ENCODE results near the gene KIF1A.

Gene KIF1A

DNA sequence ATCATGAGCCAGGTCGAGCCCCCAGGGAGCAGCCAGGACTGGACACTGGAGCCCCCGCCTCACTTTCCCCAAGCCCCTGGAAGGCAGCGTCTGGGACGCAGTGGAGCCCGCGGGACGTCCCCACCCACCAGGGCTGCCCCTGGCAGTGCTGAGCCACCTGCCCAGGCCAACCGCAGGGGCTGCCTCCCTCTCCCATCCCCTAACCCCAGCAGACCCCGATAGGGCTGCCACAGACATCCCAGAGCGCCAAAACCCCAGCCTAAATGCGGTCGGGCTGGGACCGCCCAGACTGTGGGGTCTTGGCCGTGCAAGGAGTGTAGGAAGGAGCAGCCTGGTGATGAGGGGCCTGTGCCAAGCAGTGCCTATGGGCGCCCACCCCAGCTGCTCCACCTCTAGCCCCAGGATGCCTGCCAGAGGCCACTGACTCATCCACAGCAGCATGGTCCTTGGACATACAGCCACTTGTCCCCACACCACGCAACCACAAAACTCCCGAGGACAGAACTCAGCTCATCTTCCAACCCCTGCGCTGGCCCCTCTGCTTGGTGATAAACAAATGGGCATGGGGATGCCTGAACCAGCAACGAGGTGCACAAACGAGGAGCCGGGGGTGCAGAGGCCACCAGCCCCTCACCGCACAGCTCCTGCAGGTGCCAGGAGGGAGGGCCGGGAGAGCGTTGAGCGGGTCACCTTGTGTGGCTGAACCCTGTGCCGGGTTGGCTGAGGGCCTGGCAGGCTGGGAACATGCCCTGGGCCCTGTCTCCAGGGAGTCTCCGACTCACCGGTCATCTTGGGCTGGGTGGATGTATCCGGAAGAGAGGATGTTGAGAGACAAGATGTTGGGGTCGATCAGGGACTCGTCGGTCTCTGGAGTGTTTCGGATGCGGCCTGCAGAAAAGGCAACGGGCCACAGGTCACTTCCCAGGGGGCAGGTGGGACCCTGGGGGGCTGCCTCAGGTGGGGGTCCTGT lies 83.5 kb downstream of the KIF1A start:
- no peak for DNase-seq (ENCODE audit: low read depth, low spot score)

DNA sequence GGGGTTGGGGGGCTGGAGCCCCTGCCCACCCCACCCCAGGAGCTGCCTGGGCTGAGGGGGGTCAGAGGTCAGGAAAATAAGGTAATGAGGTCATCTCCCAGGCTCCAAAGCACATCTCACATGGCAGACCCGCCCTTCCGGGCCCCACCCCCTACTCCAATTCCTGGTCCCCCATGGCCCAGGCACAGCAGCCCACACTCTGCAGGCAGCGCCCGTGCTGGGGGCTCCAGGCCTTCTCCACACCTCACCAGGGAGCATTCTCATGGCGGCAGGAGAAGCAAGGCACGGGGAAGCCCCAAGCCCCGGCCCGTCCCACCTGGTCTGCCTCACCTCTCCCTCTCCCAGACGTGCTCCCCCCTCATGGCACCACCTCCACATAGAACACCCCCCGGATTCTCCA lies 84.5 kb downstream of the KIF1A start:
- DNase-seq (ENCODE audit: low read depth, low spot score): no peak

DNA sequence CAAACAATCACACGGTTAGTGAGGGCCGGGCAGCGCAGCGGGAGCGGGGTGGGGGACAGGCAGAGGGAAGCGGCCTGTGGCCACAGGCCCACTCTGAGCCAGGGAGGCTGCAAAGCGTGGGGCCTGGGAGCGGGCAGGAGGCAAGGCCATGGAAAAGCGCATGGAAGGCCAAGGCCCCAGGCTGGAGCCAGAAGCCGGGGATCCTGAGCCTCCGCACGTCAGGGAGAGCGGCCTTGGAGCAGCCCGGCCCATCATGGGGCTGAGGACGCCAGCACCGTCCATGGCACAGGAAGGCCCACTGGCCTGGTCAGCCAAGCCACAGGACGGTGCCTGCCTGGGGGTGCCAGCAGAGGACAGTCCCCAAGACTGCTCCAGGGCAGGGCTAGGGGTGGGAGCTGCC lies 85.3 kb downstream of the KIF1A start:
- no peak for DNase-seq (ENCODE audit: low read depth, low spot score)

DNA sequence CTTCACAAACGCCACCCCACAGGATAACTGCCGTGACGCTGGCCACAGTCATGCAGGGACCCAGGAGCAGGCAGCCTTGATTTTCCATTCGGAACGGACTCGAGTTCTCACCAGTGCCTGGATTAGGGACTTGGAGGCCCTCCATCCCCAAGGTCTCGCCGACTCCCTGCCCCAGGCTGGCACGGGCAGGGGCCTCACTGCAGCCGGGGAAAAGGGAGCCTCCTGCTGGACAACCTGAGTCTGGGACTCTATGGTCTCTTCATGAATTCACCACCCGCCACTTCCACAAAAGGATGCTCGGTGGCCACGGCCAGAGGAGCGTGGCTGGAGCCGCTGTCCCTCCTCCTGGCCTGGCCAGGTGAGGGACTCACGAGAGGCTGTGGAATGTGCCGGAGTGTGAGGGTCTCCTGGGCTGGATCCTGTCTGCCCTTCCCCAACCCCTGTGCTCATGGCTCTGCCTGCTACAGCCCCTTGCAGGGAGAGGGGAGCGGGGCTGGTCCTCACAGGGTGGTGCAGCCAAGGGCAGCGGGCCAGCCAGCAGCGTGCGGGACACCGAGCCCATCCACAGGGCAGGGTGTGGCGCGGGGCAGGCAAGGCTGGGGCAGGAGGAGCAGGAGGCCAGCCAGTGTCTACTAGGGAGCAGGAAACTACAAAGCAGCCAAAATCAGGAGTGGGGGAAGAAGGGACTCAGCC lies 86.1 kb downstream of the KIF1A start:
- peak; percentile 42 for DNase-seq (ENCODE audit: low read depth, low spot score)

DNA sequence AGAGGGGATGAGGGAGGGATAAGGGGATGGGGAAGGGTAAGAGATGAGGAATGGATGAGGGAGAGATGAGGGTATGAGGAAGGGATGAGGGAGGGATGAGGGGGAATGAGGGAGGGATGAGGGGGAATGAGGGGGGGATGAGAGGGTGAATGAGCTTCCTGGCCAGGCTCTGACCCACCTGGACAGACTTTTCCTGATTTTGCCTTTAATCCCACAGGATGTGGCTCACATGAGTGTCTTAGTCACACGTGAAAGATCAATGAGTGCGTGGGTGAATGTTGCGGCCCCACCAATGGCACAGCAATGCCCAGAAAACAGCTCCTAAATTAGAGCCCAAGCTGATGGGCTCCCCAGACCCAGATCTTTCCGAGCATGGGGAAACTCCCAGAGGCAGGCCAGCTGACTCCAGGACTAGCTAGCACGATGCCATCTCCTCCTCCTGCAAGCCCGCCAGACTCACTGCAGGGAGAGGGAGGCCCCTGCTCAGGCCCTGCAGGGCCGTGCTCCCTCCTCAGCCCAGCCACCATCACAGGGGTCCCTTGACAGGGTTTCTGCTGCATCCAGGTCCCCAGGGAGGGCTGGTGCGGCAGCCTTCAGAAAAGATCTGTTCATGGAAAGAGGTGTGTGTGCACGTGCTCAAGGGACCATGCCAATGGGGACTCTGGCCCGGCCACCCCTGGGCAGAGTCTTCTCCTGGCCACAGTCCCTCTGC lies 87.0 kb downstream of the KIF1A start:
- no peak for DNase-seq (ENCODE audit: low read depth, low spot score)

DNA sequence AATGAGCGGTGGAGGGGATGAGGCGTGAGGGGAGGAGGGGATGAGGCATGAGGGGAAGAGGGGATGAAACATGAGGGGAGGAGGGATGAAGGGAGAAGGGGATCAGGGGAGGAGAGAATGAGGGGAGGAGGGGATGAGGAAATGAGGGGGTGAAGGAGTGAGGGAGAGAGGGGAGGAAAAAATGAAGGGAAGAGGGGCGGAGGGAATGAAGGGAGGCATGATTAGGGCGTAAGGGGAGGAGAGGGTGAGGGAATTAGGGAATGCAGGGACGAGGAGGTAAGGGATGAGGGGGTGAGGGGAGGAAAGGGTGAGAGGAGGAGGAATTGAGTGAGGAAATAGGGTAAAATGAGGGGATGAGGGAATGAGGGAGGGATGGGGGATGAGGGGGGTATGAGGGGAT lies 87.8 kb downstream of the KIF1A start:
- DNase-seq (ENCODE audit: low read depth, low spot score): no peak

DNA sequence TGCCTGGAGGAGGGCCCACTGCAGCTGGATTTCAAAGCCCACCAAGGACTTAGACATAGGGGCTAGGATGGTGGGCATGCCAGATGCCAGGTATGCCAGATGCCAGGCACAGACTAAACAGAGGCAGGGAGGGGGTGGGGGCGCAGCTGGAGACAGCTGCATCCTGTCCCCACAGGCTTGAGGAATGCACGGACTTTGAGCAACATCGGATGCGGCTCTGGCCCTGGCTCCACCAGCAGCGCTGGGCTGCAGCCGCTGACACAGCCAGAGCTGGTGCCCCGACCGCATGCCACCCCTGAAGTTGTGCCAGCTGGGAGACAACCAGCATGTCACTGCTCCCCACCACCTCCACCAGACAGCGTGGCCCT lies 88.9 kb downstream of the KIF1A start:
- DNase-seq (ENCODE audit: low read depth, low spot score): no peak

DNA sequence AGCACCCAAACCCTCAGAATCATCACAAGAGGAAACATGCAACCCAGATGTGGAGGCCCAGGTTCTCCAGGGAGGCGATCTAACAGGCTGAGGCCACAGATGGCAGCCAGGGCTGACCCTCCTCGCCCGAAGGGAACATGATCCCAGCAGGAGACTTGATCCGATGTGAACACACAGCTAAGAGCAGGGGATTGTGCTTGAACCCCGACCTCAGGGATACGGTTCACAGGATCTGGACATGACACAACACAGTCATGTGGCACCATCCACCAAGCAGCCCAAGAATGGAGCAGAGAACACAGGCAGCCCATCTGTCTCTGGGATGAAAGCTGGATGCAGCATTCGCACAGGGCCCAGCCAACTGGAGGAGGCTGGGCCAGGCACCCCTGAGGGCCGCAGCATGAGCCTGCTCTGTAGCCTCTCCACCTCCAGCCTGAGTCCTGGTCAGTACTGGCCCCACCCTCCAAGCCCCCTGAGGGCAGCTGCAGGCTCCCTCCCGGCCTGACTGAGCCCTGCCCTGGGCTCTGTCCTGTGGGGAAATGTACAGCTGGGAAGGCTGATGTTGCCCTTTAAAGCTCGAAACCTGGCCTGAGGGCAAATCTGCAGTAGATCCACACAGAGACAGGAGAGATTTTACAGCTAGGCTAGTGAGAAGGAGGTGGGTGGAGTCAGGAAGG lies 89.4 kb downstream of the KIF1A start:
- DNase-seq (ENCODE audit: low read depth, low spot score): peak; percentile 73

DNA sequence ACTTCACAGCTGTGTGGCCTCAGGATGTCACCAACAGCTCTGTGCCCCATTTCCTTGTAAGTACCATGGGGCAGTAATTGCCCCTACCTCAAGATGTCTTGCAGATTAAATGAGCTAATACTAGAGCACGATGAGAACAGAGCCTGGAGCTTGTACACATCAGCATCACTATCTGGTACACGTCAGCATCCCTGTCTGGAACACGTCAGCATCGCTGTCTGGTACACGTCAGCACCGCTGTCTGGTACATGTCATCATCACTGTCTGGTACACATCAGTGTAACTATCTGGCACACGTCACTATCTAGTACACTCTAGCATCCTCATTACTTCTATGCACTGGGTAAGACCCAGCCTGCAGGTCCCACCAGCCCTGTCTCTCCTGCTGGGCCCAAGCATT lies 91.2 kb downstream of the KIF1A start:
- DNase-seq (ENCODE audit: low read depth, low spot score): peak; percentile 58

DNA sequence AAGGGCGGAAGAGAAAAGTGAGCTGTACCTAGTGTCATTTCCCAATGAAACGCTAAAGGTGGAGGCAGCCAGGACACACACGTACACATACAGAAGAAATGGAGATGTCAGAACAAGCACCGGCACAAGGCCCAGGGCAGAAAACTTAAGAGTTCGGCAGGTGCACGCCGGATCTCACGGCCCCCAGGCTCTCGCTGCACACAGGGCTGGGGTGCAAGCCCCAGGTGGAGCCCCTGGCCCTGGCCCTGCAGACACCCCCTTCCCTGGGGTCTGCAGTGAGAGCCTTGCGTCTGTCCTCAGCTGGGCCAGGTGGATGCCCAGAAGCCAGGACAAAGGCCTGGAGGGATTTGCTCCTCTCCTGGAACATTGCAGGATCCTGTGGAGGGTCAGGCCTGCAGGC lies 91.7 kb downstream of the KIF1A start:
- DNase-seq (ENCODE audit: low read depth, low spot score): no peak

DNA sequence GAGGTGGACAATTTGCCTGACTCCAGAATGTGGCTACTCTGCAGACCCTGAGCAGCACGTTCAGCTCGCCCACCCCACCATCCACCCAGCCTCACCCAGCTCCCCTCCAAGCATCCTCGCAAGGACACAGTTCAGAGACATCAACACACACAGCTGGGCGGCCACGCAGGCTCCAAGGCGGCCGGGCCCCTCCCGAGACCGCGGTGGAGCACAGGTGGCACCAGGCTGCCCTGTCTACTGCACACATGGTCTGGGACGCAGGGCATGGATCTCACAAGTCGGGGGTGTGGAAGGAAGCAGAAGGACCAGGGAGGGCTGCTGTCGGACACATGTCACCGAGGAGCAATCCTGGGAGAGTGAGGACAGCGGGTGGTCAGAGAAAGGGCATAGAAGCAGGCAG lies 92.1 kb downstream of the KIF1A start:
- no peak for DNase-seq (ENCODE audit: low read depth, low spot score)

DNA sequence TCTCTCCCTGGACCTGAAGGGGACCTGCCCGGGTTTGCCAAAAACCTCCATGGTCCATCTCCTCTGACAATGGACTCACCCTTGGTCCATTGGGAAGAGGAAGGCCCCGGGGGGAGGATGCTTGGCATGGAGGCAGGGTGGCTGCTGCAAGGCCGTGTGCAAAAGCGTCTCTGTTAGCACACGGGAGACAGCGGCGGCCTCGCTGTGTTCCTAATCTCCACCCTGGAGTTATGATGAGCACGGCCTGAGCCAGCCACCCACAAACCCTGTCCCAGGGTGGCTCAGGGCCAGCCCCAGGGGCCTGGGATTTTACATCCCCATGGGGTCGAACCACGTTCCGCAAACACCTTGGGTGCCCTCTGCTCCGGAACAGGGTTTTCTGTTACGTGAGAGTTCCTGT lies 92.6 kb downstream of the KIF1A start:
- no peak for DNase-seq (ENCODE audit: low read depth, low spot score)

DNA sequence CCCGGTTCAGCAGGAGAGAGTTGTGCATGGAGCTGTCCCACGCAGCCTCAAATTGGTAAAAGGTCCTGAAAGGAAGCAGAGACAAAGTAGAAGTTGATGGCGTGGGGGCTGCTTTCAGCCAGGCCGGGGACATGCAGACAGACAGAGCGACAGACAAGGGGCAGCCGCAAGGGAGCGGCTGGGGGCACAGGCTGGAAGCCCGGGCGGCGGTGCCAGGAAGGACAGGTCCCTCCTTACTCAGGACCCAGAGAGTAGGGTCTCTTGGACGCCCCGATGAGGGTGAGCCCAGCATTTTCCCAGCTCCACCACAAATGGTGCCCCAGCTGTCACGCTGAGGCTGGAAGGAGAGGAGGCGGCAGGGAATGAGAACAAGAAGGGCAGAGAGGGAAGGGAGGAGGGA lies 93.1 kb downstream of the KIF1A start:
- DNase-seq (ENCODE audit: low read depth, low spot score): no peak

DNA sequence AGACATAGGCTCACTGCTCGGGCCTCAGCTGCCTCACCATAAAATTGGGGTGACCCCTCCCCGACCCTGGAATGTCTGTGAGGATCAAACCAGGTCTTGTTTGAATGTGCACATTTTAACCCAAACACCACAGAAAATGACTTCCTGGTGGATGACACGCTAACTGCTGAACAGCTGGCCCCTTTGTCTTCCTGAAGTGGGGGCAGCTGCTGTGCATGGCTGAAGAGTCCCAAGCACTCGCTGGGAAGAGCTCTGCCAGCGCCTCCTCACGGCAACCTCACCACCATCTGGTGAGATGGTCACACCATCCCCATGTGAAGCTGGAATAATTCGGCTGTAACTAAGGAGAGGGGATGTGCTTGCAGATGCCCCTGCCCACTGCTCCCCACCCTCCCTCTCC lies 94.3 kb downstream of the KIF1A start:
- DNase-seq (ENCODE audit: low read depth, low spot score): no peak

DNA sequence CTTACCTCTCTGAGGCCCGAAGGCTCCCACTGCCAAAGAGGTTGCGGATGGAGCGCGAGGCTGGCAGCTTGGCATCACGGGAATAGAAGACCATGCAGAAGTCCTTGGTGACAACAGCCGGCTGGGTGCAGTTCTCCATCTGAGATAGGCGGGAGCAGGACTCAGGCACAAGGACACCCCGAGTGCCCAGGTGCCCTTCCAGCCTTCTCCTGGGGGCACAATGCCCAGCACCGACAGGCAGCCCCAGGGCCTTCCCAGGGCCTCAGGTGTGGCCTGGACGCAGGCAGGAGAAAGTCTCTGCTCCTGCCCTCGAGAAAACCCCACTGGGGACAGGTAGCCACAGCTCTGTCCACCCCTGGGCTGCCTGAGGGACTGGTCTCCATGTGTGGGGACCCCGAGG lies 94.8 kb downstream of the KIF1A start:
- DNase-seq (ENCODE audit: low read depth, low spot score): no peak

DNA sequence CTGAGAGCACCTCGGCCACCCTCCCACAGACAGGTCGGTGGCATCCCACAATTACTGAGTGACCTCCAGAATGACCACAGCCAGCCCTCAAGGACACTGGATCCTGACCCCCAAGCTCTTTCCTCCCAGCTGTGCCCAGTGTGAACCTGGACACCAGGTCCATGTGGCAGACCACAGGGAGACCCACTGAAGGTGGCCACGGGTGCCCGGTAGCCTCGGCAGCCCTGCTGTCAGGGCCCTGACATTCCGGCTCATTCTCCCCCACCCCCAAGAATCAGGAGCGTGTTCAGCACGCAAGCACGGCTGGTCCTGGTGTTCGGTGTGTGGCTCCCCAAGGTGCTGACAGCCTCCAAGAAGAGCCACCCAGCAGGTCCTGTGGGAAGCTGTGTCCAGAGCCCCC lies 95.6 kb downstream of the KIF1A start:
- no peak for DNase-seq (ENCODE audit: low read depth, low spot score)

DNA sequence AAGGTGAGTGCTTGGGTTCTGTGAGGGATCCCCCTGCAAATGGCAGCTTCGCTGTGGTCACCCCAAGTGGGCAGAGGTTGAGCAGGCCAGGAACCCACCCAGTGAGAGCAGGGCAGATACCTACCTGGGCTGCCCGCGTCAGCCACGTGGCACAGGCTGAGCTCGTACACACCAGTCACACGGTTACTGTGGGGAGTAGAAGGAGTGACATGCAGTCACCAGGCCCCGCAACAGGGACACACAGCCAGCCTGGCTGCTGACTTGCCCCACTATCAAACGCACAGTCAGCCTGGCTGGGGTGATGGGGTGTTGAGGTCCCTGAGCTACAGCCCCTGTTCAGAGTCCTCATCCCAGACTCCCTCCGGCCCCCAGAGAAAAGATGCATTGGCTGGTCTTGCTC lies 96.2 kb downstream of the KIF1A start:
- no peak for DNase-seq (ENCODE audit: low read depth, low spot score)

DNA sequence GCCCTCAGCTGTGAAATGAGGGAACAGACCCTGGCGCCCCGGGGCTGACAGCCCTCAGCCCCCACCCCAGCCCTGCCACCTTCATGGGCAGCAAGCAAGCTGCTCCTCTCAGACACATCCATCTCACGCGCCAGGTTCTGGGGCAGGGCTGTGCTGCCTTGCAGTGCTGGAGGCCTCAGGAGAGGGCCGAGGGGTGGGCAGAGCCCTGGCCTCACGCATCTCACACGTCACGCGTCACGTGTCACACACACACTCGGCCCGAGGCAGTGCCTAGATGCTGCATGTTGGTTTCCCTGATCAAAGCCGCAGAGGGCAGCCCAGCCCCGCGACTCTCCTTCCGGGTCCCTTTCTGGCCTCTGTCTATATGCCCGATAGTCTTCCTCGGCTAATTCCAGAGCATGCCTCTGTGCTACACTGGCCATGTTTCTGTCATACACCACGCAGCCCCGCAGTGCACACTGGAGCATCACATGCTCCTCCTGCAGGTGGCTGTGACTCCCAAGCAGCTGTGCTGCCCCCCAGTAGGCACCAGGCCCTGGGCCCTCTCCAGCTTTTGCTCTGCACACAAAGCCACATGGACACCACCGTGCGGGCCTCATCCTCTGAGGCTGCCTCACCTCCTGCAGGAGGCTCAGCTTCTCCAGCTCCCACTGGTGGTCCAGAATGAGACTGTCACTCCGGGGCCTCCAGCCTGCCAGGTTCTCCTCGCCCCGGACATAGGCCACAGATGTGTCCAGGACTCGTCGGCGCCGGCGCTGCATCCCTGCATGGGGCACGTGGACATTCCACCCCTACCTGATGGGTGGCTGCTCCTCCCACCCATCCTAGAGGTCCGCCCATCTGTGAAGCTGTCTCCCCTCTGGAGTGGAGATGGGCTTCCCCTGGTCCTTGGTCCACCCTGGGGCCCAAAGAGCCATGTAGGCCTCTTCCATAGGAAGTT lies 97.0 kb downstream of the KIF1A start:
- DNase-seq (ENCODE audit: low read depth, low spot score): no peak

DNA sequence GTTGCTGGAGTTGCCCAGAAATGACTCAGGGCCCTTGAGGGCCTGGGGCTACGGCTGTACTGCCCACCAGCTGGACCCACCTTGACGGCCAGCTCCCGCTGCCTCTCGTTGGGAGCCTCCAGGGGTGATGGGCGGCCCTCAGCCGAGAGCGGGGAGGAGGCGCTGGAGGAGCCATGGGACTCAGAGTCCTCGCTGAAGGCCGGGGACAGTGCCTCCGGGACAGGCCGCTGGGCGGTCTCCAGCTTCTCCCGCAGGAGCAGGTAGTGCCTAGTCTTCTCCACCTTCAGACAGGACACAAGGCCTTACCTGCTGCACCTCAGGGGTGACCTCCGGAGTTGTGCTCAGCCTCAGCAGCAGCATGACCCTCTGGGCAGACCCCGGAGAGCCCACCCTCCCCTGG lies 97.6 kb downstream of the KIF1A start:
- no peak for DNase-seq (ENCODE audit: low read depth, low spot score)

DNA sequence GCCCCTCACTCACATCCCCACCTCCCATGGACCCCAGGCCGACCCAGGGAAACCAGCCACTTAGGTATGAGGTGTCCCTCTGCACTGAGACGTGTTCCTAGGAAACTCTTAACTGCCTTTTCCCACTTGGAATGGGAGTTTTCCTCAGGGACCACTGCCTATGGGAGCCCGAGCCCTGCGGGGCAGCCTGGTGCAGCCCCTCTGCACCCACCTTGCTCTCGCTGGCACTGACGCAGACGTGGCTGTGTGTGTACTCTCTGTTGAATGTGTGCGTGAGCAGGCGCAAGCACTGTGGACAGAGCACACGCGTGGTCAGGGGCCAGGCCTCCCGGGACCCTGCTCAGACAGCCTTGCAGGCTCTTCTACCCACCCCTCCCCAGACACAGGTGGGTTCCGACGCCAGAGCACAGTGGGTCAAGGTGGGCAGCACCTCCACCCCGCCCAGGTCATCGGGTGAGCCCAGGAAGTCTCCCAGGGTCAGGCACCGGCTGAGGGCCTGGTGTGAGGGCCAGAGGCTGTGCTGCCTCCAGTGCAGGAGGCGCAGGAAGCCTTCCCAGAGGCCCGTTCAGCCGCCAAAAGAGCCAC lies 98.3 kb downstream of the KIF1A start:
- no peak for DNase-seq (ENCODE audit: low read depth, low spot score)

All from ELF-1 (cell line).